Choroid plexus epithelial cell (primary cell): ENCODE measurements around the gene ADAM11.

Experiments
- DNase-seq: peaks from one replicate; pipeline ENCODE4 v3.0.0-alpha.2; 2010; ENCODE audit warnings: low read depth
- H3K4me3 ChIP-seq: 2 replicates; pipeline ENCODE4 v1.5.1; 2011; ENCODE audit warnings: low read depth, mild to moderate bottlenecking, control low read depth, low read length, moderate library complexity
- CTCF ChIP-seq: conservative IDR thresholded peaks from 2 replicates; pipeline ENCODE4 v1.5.1; 2011; ENCODE audit warnings: low read depth, mild to moderate bottlenecking, control low read depth, inconsistent platforms, low read length, moderate library complexity

The ADAM11 gene

GRCh38 chr17:44828919-44829522, 70.2 kb downstream of the ADAM11 start:
- peak overlapping the region; percentile 76 for H3K4me3 ChIP-seq
- no peak for TF ChIP-seq CTCF
- peak; percentile 48 for DNase-seq

- DNase-seq = no peak
- H3K4me3 ChIP-seq = peak within 1 kb of the TSS; percentile 76
- TF ChIP-seq CTCF = no peak
Observed at GRCh38 chr17:44829523-44830358, 71.0 kb downstream of the ADAM11 start, which contains the start of gene GJC1. GJC1 (minus strand) TSS chr17:44830287; CDS start chr17:44805817, 24,470 bp downstream.

GRCh38 chr17:44830359-44831288, 71.8 kb downstream of the ADAM11 start:
- H3K4me3 ChIP-seq = peak overlapping the region; percentile 76
- no peak for TF ChIP-seq CTCF
- DNase-seq = peak; percentile 50

GRCh38 chr17:44831371-44831770, 72.6 kb downstream of the ADAM11 start:
- H3K4me3 ChIP-seq = no peak overlapping the region
- no peak for TF ChIP-seq CTCF
- no peak for DNase-seq
